ENCODE measurements around the gene IQCH.
A peak's percentile ranks its signal among the peaks of the same experiment; 100 is the strongest.

The IQCH gene

GRCh38 chr15:67533873-67534272 lies 279.3 kb downstream of the IQCH start:
- in situ Hi-C loops (cut with HindIII; ENCODE audit: low sequenced_read_pairs) = no loop called here

GRCh38 chr15:67534360-67534759 lies 279.8 kb downstream of the IQCH start:
- H3K4me3 ChIP-seq (ENCODE audit: low read depth, low read length) = no peak overlapping the region
- TF ChIP-seq CTCF (IDR thresholded peaks at IDR 0.05; ENCODE audit: low read depth, low read length, missing control alignments) = no peak
- in situ Hi-C loops (cut with HindIII; ENCODE audit: low sequenced_read_pairs) = no loop called here
- no peak for DNase-seq (ENCODE audit: low read depth)

More at GRCh38 chr15:67533873-67534272, 279.3 kb downstream of the IQCH start:
- DNase-seq (ENCODE audit: low read depth) = no peak
- TF ChIP-seq CTCF (IDR thresholded peaks at IDR 0.05; ENCODE audit: low read depth, low read length, missing control alignments) = no peak
- no peak overlapping the region for H3K4me3 ChIP-seq (ENCODE audit: low read depth, low read length)

DNA sequence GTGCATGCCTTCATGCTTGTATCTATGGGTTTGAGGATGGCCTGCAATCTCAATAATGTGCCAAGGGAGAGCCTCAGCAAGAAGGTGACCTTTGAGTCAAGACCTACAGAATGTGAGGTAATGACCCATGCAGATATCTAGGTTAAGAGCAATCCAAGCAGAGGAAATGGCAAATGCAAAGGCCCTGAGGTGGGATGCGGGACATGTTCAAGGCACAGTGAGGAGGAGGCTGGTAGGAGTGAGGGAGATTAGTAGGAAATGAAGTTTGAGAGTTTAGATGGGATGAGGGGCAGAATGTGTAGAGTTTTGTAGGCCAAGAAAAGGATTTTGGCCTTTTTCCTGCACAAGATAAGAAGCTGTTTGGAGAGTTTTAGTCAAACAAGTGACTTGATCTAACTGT lies 283.2 kb downstream of the IQCH start:
- no peak for TF ChIP-seq CTCF (IDR thresholded peaks at IDR 0.05; ENCODE audit: low read depth, low read length, missing control alignments)
- H3K4me3 ChIP-seq (ENCODE audit: low read depth, low read length) = no peak overlapping the region
- in situ Hi-C loops (cut with HindIII; ENCODE audit: low sequenced_read_pairs) = no loop called here
- DNase-seq (ENCODE audit: low read depth) = no peak

DNA sequence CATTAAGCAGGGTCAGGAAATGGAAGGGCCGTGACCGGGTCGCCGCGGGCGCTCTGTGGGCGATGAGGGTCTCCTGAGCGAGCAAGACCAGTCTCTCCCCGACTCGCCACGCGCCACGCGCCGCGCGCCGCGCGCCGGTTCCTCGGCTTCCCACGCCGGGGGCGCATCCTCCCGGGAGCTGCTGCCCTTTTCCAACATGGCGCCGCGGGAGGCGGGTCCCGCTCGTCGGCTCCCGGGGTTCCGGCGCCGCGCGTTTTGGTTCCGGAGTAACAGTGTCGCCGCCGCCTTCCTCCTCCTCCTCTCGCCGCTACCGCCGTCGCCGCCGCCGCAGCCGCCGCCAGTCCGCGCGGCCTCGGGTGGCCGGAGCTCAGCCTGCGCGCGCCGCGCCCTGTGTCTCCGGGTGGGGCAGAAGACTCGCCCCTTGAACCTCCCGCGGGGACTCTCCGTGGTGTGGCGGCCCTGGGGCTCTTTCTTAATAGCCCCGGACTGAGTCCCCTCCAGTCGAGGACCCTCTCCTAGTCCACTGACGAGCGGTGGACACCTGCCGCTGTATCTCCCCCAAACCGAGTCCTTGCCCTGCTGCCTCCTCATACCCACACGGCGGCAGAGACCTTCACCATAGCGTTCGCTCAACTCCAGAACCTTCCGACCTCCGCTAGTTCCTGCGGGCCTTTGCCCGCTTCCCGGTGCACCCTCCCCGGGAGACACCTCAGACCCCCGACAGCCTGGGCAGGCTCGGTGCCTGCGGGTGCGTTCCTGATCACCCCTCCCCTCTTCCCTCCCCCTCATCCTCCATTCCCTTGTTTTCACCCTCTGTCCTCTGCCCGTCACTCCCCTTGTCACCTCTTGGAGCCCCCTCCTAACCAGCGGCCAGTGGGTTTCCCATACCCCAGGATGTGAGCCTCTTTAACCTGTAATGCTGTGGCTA lies 288.1 kb downstream of the IQCH start, which contains the start of gene MAP2K5:
MAP2K5 (plus strand) TSS at position 284 of the 928 bp plus-strand sequence; CDS start at position 917, 633 bp downstream.
- in situ Hi-C loops (cut with HindIII; ENCODE audit: low sequenced_read_pairs) = loop anchor here (5.0 kb wide), 1 partner anchor 40 kb away; no protein-coding TSS in a partner anchor
- DNase-seq (ENCODE audit: low read depth) = no peak
- H3K4me3 ChIP-seq (ENCODE audit: low read depth, low read length) = peak within 1 kb of the TSS; percentile 72
- no peak for TF ChIP-seq CTCF (IDR thresholded peaks at IDR 0.05; ENCODE audit: low read depth, low read length, missing control alignments)

DNA sequence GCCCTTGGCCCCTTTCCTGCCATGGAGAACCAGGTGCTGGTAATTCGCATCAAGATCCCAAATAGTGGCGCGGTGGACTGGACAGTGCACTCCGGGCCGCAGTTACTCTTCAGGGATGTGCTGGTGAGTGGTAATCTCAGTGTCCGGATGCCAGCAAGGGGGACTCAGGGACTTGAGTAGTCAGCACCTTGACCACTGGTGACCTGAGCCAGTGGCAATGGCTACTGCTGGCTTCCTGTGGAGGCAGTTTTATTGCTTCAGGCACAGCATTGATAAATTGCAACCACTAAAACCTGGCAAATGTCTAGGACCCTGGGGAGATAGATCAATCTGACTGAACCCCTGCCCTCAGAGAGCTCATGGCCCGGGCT lies 288.7 kb downstream of the IQCH start:
- peak overlapping the region; percentile 72 for H3K4me3 ChIP-seq (ENCODE audit: low read depth, low read length)
- no peak for TF ChIP-seq CTCF (IDR thresholded peaks at IDR 0.05; ENCODE audit: low read depth, low read length, missing control alignments)
- in situ Hi-C loops (cut with HindIII; ENCODE audit: low sequenced_read_pairs) = loop anchor here (5.0 kb wide), 1 partner anchor 39 kb away; no protein-coding TSS in a partner anchor
- DNase-seq (ENCODE audit: low read depth) = no peak

DNA sequence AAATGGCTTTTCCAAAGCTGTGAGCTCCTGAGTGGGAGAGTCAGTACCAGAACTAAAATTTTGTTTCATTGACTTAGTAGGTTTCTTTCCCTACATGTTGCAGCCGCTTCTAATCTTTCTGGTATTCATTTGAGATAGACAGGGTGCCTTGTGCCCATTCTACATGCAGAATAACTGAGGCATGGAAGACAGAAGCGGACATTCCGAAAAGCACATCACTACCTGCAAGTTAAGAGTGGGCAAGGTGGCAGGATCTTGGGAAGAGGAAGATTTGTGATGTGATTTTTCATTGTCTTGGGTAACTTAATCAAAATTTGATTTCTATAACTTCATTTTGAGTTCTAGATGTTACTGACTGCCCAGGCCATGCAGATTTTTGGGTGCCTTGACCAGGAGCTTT lies 289.9 kb downstream of the IQCH start:
- no peak overlapping the region for H3K4me3 ChIP-seq (ENCODE audit: low read depth, low read length)
- in situ Hi-C loops (cut with HindIII; ENCODE audit: low sequenced_read_pairs) = loop anchor here (5.0 kb wide), 1 partner anchor 38 kb away; no protein-coding TSS in a partner anchor
- DNase-seq (ENCODE audit: low read depth) = no peak
- no peak for TF ChIP-seq CTCF (IDR thresholded peaks at IDR 0.05; ENCODE audit: low read depth, low read length, missing control alignments)
